Measurements from ENCODE around the gene BRF1.

BRF1 gene

GRCh38 chr14:105258846-105259245 is 42.0 kb downstream of the BRF1 start:
- H3K4me3 ChIP-seq (ENCODE audit: low read length in 2 of 2), result no peak overlapping the region
- no peak overlapping the region for H4K8ac ChIP-seq (ENCODE audit: low read depth, low read length)
- DNase-seq (ENCODE audit: low spot score), result no peak
- no peak overlapping the region for H3K18ac ChIP-seq (ENCODE audit: low read length)
- peaks cover 0 to 6% of the 10 kb centered on the region in 2 donors for H3K4me1 ChIP-seq (ENCODE audit: control insufficient read depth in 2 of 2, insufficient read depth in 1 of 2, low read depth in 1 of 2, low read length in 2 of 2)
- H3K14ac ChIP-seq (ENCODE audit: low read length), result no peak overlapping the region
- H3K79me1 ChIP-seq (ENCODE audit: low read depth, low read length), result peaks cover 14% of the 10 kb centered on the region
- H3K4me2 ChIP-seq (ENCODE audit: insufficient read depth, low read length, poor library complexity, severe bottlenecking), result no peak overlapping the region
- no peak overlapping the region for H2BK5ac ChIP-seq (ENCODE audit: low read length)
- no peaks in the 10 kb centered on the region for H3K9me3 ChIP-seq (replicated peaks in 1 of 2; ENCODE audit: control insufficient read depth in 2 of 2, insufficient read depth in 1 of 2, low read depth in 1 of 2, low read length in 2 of 2)
- H3K9ac ChIP-seq (ENCODE audit: low read depth, low read length, poor library complexity), result no peak overlapping the region
- no peak overlapping the region for H2AFZ ChIP-seq (ENCODE audit: low read length)
- H2AK5ac ChIP-seq (ENCODE audit: low read depth, low read length), result no peak overlapping the region
- H3K4ac ChIP-seq (ENCODE audit: low read length), result no peak overlapping the region
- no peak overlapping the region for H2BK120ac ChIP-seq (ENCODE audit: low read depth, low read length)
- no peak overlapping the region for H2BK15ac ChIP-seq (ENCODE audit: low read length)
- H3K36me3 ChIP-seq (replicated peaks in 1 of 2; ENCODE audit: control insufficient read depth in 2 of 2, insufficient read depth in 2 of 2, low read length in 2 of 2), result peaks cover 5 to 13% of the 10 kb centered on the region in 2 donors
- no peak overlapping the region for H3K27ac ChIP-seq (replicated peaks; ENCODE audit: low read length)
- WGBS, 2 donors (ENCODE audit: extremely low coverage in 2 of 2, insufficient read length in 2 of 2, insufficient replicate concordance in 1 of 2), result no CpG with 5 or more reads among the region's 7 CpGs
- H2BK12ac ChIP-seq (ENCODE audit: low read length), result no peak overlapping the region
- H3K23ac ChIP-seq (ENCODE audit: low read depth, low read length, poor library complexity), result no peak overlapping the region
- no peaks in the 10 kb centered on the region for H3K27me3 ChIP-seq (ENCODE audit: control insufficient read depth in 3 of 3, insufficient read depth in 3 of 3, low read depth in 1 of 3, low read length in 3 of 3)
- no peak overlapping the region for H4K91ac ChIP-seq (ENCODE audit: low read depth, low read length, poor library complexity)

GRCh38 chr14:105257464-105257863 is 43.3 kb downstream of the BRF1 start:
- H3K4me1 ChIP-seq (ENCODE audit: control insufficient read depth in 2 of 2, insufficient read depth in 1 of 2, low read depth in 1 of 2, low read length in 2 of 2), result peaks cover 0 to 6% of the 10 kb centered on the region in 2 donors
- no peak overlapping the region for H3K4me2 ChIP-seq (ENCODE audit: insufficient read depth, low read length, poor library complexity, severe bottlenecking)
- H3K18ac ChIP-seq (ENCODE audit: low read length), result no peak overlapping the region
- no peak overlapping the region for H3K27ac ChIP-seq (replicated peaks; ENCODE audit: low read length)
- no peak overlapping the region for H2AFZ ChIP-seq (ENCODE audit: low read length)
- H2BK15ac ChIP-seq (ENCODE audit: low read length), result no peak overlapping the region
- H3K14ac ChIP-seq (ENCODE audit: low read length), result no peak overlapping the region
- H3K9ac ChIP-seq (ENCODE audit: low read depth, low read length, poor library complexity), result no peak overlapping the region
- no peak overlapping the region for H3K4me3 ChIP-seq (ENCODE audit: low read length in 2 of 2)
- no peak overlapping the region for H2BK12ac ChIP-seq (ENCODE audit: low read length)
- H3K79me1 ChIP-seq (ENCODE audit: low read depth, low read length), result peaks cover 16% of the 10 kb centered on the region
- H2BK120ac ChIP-seq (ENCODE audit: low read depth, low read length), result no peak overlapping the region
- no peak overlapping the region for H3K4ac ChIP-seq (ENCODE audit: low read length)
- no peak for DNase-seq (ENCODE audit: low spot score)
- H3K9me3 ChIP-seq (replicated peaks in 1 of 2; ENCODE audit: control insufficient read depth in 2 of 2, insufficient read depth in 1 of 2, low read depth in 1 of 2, low read length in 2 of 2), result no peaks in the 10 kb centered on the region
- peaks cover 9 to 23% of the 10 kb centered on the region in 2 donors for H3K36me3 ChIP-seq (replicated peaks in 1 of 2; ENCODE audit: control insufficient read depth in 2 of 2, insufficient read depth in 2 of 2, low read length in 2 of 2)
- H3K23ac ChIP-seq (ENCODE audit: low read depth, low read length, poor library complexity), result no peak overlapping the region
- no peak overlapping the region for H4K91ac ChIP-seq (ENCODE audit: low read depth, low read length, poor library complexity)
- no peak overlapping the region for H4K8ac ChIP-seq (ENCODE audit: low read depth, low read length)
- H3K27me3 ChIP-seq (ENCODE audit: control insufficient read depth in 3 of 3, insufficient read depth in 3 of 3, low read depth in 1 of 3, low read length in 3 of 3), result no peaks in the 10 kb centered on the region
- no CpG with 5 or more reads among the region's 15 CpGs for WGBS, 2 donors (ENCODE audit: extremely low coverage in 2 of 2, insufficient read length in 2 of 2, insufficient replicate concordance in 1 of 2)
- H2AK5ac ChIP-seq (ENCODE audit: low read depth, low read length), result no peak overlapping the region
- H2BK5ac ChIP-seq (ENCODE audit: low read length), result no peak overlapping the region

GRCh38 chr14:105256292-105256960 is 44.4 kb downstream of the BRF1 start:
- Histone ChIP-seq H3K9me3 (replicated peaks in 1 of 2; ENCODE audit: control insufficient read depth in 2 of 2, insufficient read depth in 1 of 2, low read depth in 1 of 2, low read length in 2 of 2) (no peaks in the 10 kb centered on the region), H3K79me1 (ENCODE audit: low read depth, low read length) (peaks cover 15% of the 10 kb centered on the region), H2BK15ac (ENCODE audit: low read length) (no peak overlapping the region), H2AK5ac (ENCODE audit: low read depth, low read length) (no peak overlapping the region), H3K9ac (ENCODE audit: low read depth, low read length, poor library complexity) (peak overlapping the region; percentile 40), H2AFZ (ENCODE audit: low read length) (no peak overlapping the region), H2BK5ac (ENCODE audit: low read length) (no peak overlapping the region), H3K23ac (ENCODE audit: low read depth, low read length, poor library complexity) (peak overlapping the region; percentile 92), H3K36me3 (replicated peaks in 1 of 2; ENCODE audit: control insufficient read depth in 2 of 2, insufficient read depth in 2 of 2, low read length in 2 of 2) (peaks cover 14 to 32% of the 10 kb centered on the region in 2 donors), H3K4me1 (ENCODE audit: control insufficient read depth in 2 of 2, insufficient read depth in 1 of 2, low read depth in 1 of 2, low read length in 2 of 2) (peaks cover 0 to 6% of the 10 kb centered on the region in 2 donors), H3K4me2 (ENCODE audit: insufficient read depth, low read length, poor library complexity, severe bottlenecking) (no peak overlapping the region), H4K91ac (ENCODE audit: low read depth, low read length, poor library complexity) (no peak overlapping the region), H3K18ac (ENCODE audit: low read length) (peak overlapping the region; percentile 36), H3K14ac (ENCODE audit: low read length) (peak overlapping the region; percentile 32), H3K27me3 (ENCODE audit: control insufficient read depth in 3 of 3, insufficient read depth in 3 of 3, low read depth in 1 of 3, low read length in 3 of 3) (no peaks in the 10 kb centered on the region), H2BK12ac (ENCODE audit: low read length) (peak overlapping the region; percentile 36), H3K27ac (replicated peaks; ENCODE audit: low read length) (no peak overlapping the region), H3K4me3 (ENCODE audit: low read length in 2 of 2) (peak overlapping the region in 1 of 2 donors; percentile 20), H4K8ac (ENCODE audit: low read depth, low read length) (no peak overlapping the region), H3K4ac (ENCODE audit: low read length) (no peak overlapping the region), H2BK120ac (ENCODE audit: low read depth, low read length) (no peak overlapping the region)
- DNase-seq (ENCODE audit: low spot score), result no peak
- WGBS, 2 donors (ENCODE audit: extremely low coverage in 2 of 2, insufficient read length in 2 of 2, insufficient replicate concordance in 1 of 2), result no CpG with 5 or more reads among the region's 19 CpGs

- Histone ChIP-seq H3K14ac (ENCODE audit: low read length) (no peak overlapping the region), H2AFZ (ENCODE audit: low read length) (no peak overlapping the region)
- WGBS, 2 donors (ENCODE audit: extremely low coverage in 2 of 2, insufficient read length in 2 of 2, insufficient replicate concordance in 1 of 2), result no CpG with 5 or more reads among the region's 6 CpGs
Measured at GRCh38 chr14:105255021-105255507, 45.7 kb downstream of the BRF1 start.

More at GRCh38 chr14:105255021-105255507, 45.7 kb downstream of the BRF1 start:
- Histone ChIP-seq H4K91ac (ENCODE audit: low read depth, low read length, poor library complexity) (no peak overlapping the region), H2BK15ac (ENCODE audit: low read length) (no peak overlapping the region), H2BK120ac (ENCODE audit: low read depth, low read length) (no peak overlapping the region), H2BK12ac (ENCODE audit: low read length) (no peak overlapping the region), H3K4me3 (ENCODE audit: low read length in 2 of 2) (no peak overlapping the region), H3K4me2 (ENCODE audit: insufficient read depth, low read length, poor library complexity, severe bottlenecking) (no peak overlapping the region), H3K4me1 (ENCODE audit: control insufficient read depth in 2 of 2, insufficient read depth in 1 of 2, low read depth in 1 of 2, low read length in 2 of 2) (no peaks in the 10 kb centered on the region), H3K9me3 (replicated peaks in 1 of 2; ENCODE audit: control insufficient read depth in 2 of 2, insufficient read depth in 1 of 2, low read depth in 1 of 2, low read length in 2 of 2) (no peaks in the 10 kb centered on the region), H3K23ac (ENCODE audit: low read depth, low read length, poor library complexity) (no peak overlapping the region), H4K8ac (ENCODE audit: low read depth, low read length) (no peak overlapping the region), H3K27ac (replicated peaks; ENCODE audit: low read length) (no peak overlapping the region), H3K4ac (ENCODE audit: low read length) (no peak overlapping the region), H3K18ac (ENCODE audit: low read length) (no peak overlapping the region), H3K27me3 (ENCODE audit: control insufficient read depth in 3 of 3, insufficient read depth in 3 of 3, low read depth in 1 of 3, low read length in 3 of 3) (no peaks in the 10 kb centered on the region), H3K79me1 (ENCODE audit: low read depth, low read length) (peaks cover 15% of the 10 kb centered on the region), H2BK5ac (ENCODE audit: low read length) (no peak overlapping the region), H3K9ac (ENCODE audit: low read depth, low read length, poor library complexity) (no peak overlapping the region), H3K36me3 (replicated peaks in 1 of 2; ENCODE audit: control insufficient read depth in 2 of 2, insufficient read depth in 2 of 2, low read length in 2 of 2) (peaks cover 22 to 43% of the 10 kb centered on the region in 2 donors), H2AK5ac (ENCODE audit: low read depth, low read length) (no peak overlapping the region)
- no peak for DNase-seq (ENCODE audit: low spot score)

Data from neuronal stem cell (in vitro differentiated cells).